Measurements from ENCODE around the gene PRUNE2. TPM values are rescaled to one million over a fixed set of nuclear protein-coding genes. Genes with fewer than 3 reads are reported as not detected.

PRUNE2 gene
- total RNA-seq, 1 donor from 2014 or later, result under 0.01 TPM

DNA sequence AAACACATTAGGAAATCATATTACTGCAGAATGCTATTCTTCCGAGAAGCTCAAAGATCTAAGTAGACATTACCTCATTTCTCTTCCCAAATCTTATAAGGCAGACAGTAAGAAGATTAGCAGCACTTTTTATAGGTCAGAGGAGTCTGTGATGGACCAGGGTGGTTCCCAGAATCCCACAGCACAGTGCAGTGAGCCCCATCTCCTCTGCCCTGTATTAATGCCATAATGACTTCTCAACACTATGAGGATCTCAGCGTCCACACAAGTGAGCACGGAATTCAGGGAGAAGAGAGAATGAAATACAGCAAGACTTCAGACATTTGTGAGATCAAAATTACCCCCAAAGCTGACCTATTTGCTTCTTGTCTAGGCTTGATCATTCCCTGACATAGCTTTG, 49.9 kb downstream of the PRUNE2 start:
- Histone ChIP-seq H3K4me3 (ENCODE audit: low read depth, low read length) (no peak overlapping the region), H3K27me3 (ENCODE audit: control insufficient read depth, insufficient read depth, low read length) (no peaks in the 10 kb centered on the region), H3K36me3 (ENCODE audit: control insufficient read depth, insufficient read depth, low read length) (no peaks in the 10 kb centered on the region)
- FAIRE-seq (no peak), DNase-seq (ENCODE audit: low read depth) (no peak)
- TF ChIP-seq, protein P1, sequence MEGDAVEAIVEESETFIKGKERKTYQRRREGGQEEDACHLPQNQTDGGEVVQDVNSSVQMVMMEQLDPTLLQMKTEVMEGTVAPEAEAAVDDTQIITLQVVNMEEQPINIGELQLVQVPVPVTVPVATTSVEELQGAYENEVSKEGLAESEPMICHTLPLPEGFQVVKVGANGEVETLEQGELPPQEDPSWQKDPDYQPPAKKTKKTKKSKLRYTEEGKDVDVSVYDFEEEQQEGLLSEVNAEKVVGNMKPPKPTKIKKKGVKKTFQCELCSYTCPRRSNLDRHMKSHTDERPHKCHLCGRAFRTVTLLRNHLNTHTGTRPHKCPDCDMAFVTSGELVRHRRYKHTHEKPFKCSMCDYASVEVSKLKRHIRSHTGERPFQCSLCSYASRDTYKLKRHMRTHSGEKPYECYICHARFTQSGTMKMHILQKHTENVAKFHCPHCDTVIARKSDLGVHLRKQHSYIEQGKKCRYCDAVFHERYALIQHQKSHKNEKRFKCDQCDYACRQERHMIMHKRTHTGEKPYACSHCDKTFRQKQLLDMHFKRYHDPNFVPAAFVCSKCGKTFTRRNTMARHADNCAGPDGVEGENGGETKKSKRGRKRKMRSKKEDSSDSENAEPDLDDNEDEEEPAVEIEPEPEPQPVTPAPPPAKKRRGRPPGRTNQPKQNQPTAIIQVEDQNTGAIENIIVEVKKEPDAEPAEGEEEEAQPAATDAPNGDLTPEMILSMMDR (IDR thresholded peaks at IDR 0.05; ENCODE audit: insufficient read depth, low read length, severe bottlenecking), result no peak

DNA sequence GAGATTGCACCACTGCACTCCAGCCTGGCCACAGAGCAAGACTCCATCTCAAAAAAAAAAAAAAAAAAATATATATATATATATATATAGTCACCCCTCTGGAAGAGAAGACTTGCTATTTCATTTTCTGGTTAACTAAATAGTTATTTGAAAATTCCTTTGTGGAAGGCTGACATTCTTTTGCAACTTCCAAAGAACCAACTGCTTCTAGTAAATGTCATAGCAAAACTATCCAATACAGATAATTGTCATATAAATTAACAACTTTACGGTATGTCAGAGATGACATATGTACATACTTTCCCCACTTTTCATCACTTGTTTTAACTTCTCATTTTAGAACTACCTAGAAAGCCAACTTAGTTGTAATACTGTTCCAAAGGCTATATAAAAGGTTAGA, 50.9 kb downstream of the PRUNE2 start:
- H3K27me3 ChIP-seq (ENCODE audit: control insufficient read depth, insufficient read depth, low read length), result no peaks in the 10 kb centered on the region
- no peak for FAIRE-seq
- no peak overlapping the region for H3K4me3 ChIP-seq (ENCODE audit: low read depth, low read length)
- TF ChIP-seq, protein P1 (IDR thresholded peaks at IDR 0.05; ENCODE audit: insufficient read depth, low read length, severe bottlenecking), result no peak
- H3K36me3 ChIP-seq (ENCODE audit: control insufficient read depth, insufficient read depth, low read length), result no peaks in the 10 kb centered on the region
- DNase-seq (ENCODE audit: low read depth), result no peak

DNA sequence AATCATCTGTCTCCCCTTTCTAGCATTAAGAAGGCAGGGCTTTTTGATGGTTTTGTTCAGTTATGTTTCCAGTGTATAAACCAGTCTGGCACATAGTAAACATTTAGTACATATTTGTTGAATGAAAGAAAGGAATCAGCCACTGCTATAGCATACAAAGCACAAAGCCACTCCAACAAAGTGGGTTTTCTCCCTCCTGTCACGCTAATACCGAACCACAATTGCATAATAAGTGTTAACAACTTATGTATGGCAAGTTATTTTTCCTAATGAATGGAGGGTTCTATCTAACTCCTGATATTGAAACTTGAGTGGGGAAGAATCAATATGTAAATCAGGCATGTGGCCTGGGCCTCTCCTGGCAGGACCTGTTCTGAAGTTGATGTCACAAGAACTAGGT, 53.9 kb downstream of the PRUNE2 start:
- no peaks in the 10 kb centered on the region for H3K36me3 ChIP-seq (ENCODE audit: control insufficient read depth, insufficient read depth, low read length)
- TF ChIP-seq, protein P1 (IDR thresholded peaks at IDR 0.05; ENCODE audit: insufficient read depth, low read length, severe bottlenecking), result no peak
- FAIRE-seq (no peak), DNase-seq (ENCODE audit: low read depth) (no peak)
- no peaks in the 10 kb centered on the region for H3K27me3 ChIP-seq (ENCODE audit: control insufficient read depth, insufficient read depth, low read length)
- no peak overlapping the region for H3K4me3 ChIP-seq (ENCODE audit: low read depth, low read length)

DNA sequence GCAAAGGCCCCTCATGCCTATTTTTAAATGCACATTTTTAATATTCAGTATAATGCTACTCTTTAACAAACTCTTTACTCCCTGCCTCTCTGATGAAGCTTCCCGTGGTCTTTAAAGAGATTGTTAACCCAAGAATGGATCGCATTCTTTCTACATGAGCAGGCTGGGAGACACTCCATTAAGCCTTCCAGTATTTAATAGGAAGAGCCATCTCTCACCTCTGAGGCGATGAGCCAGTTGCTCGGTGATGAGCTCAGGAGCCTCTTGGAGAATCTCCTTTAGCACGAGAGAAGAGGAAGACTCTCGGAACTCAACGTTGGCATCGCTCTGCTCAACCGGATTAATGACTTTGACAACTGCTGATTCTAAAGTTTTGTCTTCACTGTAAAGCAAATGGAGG, 59.6 kb downstream of the PRUNE2 start:
- FAIRE-seq (no peak), DNase-seq (ENCODE audit: low read depth) (no peak)
- Histone ChIP-seq H3K36me3 (ENCODE audit: control insufficient read depth, insufficient read depth, low read length) (no peaks in the 10 kb centered on the region), H3K4me3 (ENCODE audit: low read depth, low read length) (no peak overlapping the region), H3K27me3 (ENCODE audit: control insufficient read depth, insufficient read depth, low read length) (no peaks in the 10 kb centered on the region)
- TF ChIP-seq, protein P1 (IDR thresholded peaks at IDR 0.05; ENCODE audit: insufficient read depth, low read length, severe bottlenecking), result no peak

DNA sequence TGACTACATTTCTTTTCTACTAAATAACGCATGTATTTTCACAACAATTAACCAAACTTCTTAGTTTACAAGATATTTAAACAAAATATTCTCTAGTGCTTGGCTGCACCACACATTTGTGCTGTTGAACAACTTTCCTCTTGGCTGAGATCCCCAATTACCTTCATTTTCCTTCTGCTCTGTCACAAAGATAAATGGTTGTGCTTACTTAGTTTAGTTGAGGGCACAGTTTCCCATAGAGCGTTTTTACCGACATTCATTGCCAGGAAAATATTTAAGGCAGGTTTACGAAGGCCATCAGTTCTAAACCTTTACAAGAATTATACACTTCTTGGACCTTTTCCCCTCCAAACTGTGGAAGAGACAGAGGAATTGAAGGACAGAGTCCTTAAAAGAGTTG, 60.7 kb downstream of the PRUNE2 start:
- H3K4me3 ChIP-seq (ENCODE audit: low read depth, low read length), result no peak overlapping the region
- TF ChIP-seq, protein P1 (IDR thresholded peaks at IDR 0.05; ENCODE audit: insufficient read depth, low read length, severe bottlenecking), result no peak
- no peaks in the 10 kb centered on the region for H3K36me3 ChIP-seq (ENCODE audit: control insufficient read depth, insufficient read depth, low read length)
- FAIRE-seq (no peak), DNase-seq (ENCODE audit: low read depth) (no peak)
- no peaks in the 10 kb centered on the region for H3K27me3 ChIP-seq (ENCODE audit: control insufficient read depth, insufficient read depth, low read length)

DNA sequence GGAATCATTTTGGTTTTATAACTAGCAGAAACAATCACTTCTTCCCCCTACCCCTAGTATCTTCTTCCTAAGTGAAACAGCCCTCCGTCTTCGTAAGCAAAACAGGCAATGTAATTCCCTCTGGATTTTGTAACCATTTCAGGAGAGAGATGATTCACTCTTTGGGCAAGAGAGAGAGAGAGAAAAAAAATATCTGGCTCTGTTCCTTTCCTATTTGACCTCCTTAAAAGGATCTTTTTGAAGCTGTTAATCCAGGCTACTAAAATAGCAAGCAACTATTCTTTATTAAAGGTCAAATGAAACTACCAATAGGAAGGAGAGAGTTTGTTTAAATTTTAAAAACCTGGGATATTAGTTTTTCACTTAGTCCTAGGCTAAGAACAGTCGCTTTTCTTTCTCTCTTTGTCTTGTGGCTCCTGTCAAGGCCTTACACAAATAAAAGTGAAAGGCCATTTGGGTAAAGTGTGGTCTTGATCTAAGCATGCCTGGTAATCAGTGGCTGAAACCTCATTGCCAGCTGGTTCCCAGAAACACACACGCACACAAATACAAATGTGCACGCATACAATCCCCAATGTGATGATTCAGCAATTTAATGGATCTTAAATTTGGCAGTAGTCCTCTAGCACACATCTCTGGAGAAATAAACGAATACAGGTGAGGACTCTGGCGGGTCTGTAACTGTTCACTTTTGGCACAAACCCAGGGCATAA, 70.2 kb downstream of the PRUNE2 start:
- no peaks in the 10 kb centered on the region for H3K36me3 ChIP-seq (ENCODE audit: control insufficient read depth, insufficient read depth, low read length)
- H3K27me3 ChIP-seq (ENCODE audit: control insufficient read depth, insufficient read depth, low read length), result no peaks in the 10 kb centered on the region
- FAIRE-seq, result no peak
- DNase-seq (ENCODE audit: low read depth), result peak; percentile 55
- no peak overlapping the region for H3K4me3 ChIP-seq (ENCODE audit: low read depth, low read length)
- TF ChIP-seq, protein P1 (IDR thresholded peaks at IDR 0.05; ENCODE audit: insufficient read depth, low read length, severe bottlenecking), result no peak

All from bronchial epithelial cell (primary cell).